ENCODE measurements around the gene ABHD6. TPM values are rescaled to one million over a fixed set of nuclear protein-coding genes. Genes with fewer than 3 reads are reported as not detected.

Gene ABHD6
- total RNA-seq, 1 experiment from 2014 or later: 12.7 TPM

- ChIA-PET CTCF (no interaction called here), RAD21 (ENCODE audit: low non-redundant PET in 1 of 2, low total read pairs in 2 of 2, uncharacterized antibody in 2 of 2, unreplicated experiment in 2 of 2) (interaction anchor here in 1 of 2 experiments (0.6 kb wide), 1 partner anchor 34 kb away, joined by 4 read pairs; no protein-coding TSS in a partner anchor), POLR2A (no interaction called here)
- no TSS peak for BruUV-seq (replicated peaks)
- Histone ChIP-seq H3K27ac (ENCODE audit: low read depth, low read length) (no peak overlapping the region), H3K27me3 (ENCODE audit: insufficient read depth, low read length) (no peaks in the 10 kb centered on the region), H3K4me2 (ENCODE audit: low read length) (no peak overlapping the region), H3K9ac (ENCODE audit: low read length) (no peak overlapping the region), H3K9me2 (ENCODE audit: insufficient read depth) (no peaks in the 10 kb centered on the region), H3K9me3 (ENCODE audit: control insufficient read depth in 1 of 2, insufficient read depth in 1 of 2, low read depth in 1 of 2, low read length in 2 of 2) (no peaks in the 10 kb centered on the region), H3K4me1 (ENCODE audit: control insufficient read depth in 1 of 2, insufficient read depth in 2 of 2, low read length in 2 of 2) (peaks cover 8 to 19% of the 10 kb centered on the region in 2 experiments), H3K36me3 (ENCODE audit: control insufficient read depth in 1 of 2, insufficient read depth in 2 of 2, low read length in 2 of 2) (no peaks in the 10 kb centered on the region), H3K79me2 (ENCODE audit: insufficient read depth, low read length) (no peaks in the 10 kb centered on the region), H2AFZ (ENCODE audit: low read depth, low read length, poor library complexity, severe bottlenecking) (peak overlapping the region; percentile 26), H4K20me1 (ENCODE audit: insufficient read depth) (no peaks in the 10 kb centered on the region), H3K4me3 (replicated peaks in 1 of 2; ENCODE audit: low read depth in 1 of 2, low read length in 2 of 2) (no peak overlapping the region)
- ATAC-seq (no peak), DNase-seq (ENCODE audit: low read depth, low spot score) (no peak)
- intact Hi-C loops (cut with micrococcal nuclease): no loop called here
- TF ChIP-seq RAD21 (IDR thresholded peaks at IDR 0.05; ENCODE audit: low read depth): no peak
- TF ChIP-seq MAX (IDR thresholded peaks at IDR 0.05): no peak
- no peak for TF ChIP-seq ZBTB33 (IDR thresholded peaks at IDR 0.05; ENCODE audit: extremely low read depth, insufficient replicate concordance, low read length)
- TF ChIP-seq SP1 (IDR thresholded peaks at IDR 0.05; ENCODE audit: low read depth): no peak
- TF ChIP-seq FOSL1 (IDR thresholded peaks at IDR 0.05; ENCODE audit: low read depth): no peak
- TF ChIP-seq REST (IDR thresholded peaks at IDR 0.05; ENCODE audit: low read depth): no peak
- TF ChIP-seq SRF (IDR thresholded peaks at IDR 0.05; ENCODE audit: low read depth): no peak
- TF ChIP-seq TCF7L2 (IDR thresholded peaks at IDR 0.05; ENCODE audit: borderline replicate concordance, extremely low read depth, insufficient read depth, insufficient read length): no peak
- TF ChIP-seq ELF1 (IDR thresholded peaks at IDR 0.05; ENCODE audit: borderline replicate concordance, low read depth): no peak
- no peak for TF ChIP-seq EZH2 (IDR thresholded peaks at IDR 0.05)
Observed at GRCh38 chr3:58222161-58222724, 15.3 kb upstream of the ABHD6 start.
